CD14-positive monocyte (primary cell): ENCODE data around the gene RAI1. TPM values are rescaled to one million over a fixed set of nuclear protein-coding genes. Genes with fewer than 3 reads are reported as not detected.
A peak's percentile ranks its signal among the peaks of the same experiment; 100 is the strongest.

ENCODE experiments used
- DNase-seq, 3 donors: peaks; one replicate each; pipeline ENCODE4 v3.0.0-alpha.2; 2011 to 2022
- H2AFZ ChIP-seq: 2 replicates; pipeline ENCODE4 v1.6.0; 2012; ENCODE audit warnings: mild to moderate bottlenecking, low read depth, low read length, inconsistent platforms; ENCODE audit not compliant: insufficient read depth, poor library complexity, severe bottlenecking
- H3K27ac ChIP-seq, 2 donors: 1 replicate in 1 of 2; 2 replicates in 1 of 2; pipeline ENCODE4 v1.5.1; 2012 to 2013; ENCODE audit warnings: low read length in 2 of 2, control low read depth in 1 of 2, inconsistent platforms in 1 of 2, low read depth in 1 of 2, mild to moderate bottlenecking in 1 of 2
- H3K27me3 ChIP-seq, 2 donors: one replicate each; pipeline versions ENCODE4 v1.6.0 to v1.6.1; 2011 to 2013; ENCODE audit warnings: low read length in 2 of 2; ENCODE audit not compliant: control insufficient read depth in 2 of 2, insufficient read depth in 2 of 2
- H3K36me3 ChIP-seq, 2 donors: replicated peaks in 1 of 2; 1 replicate in 1 of 2; 2 replicates in 1 of 2; pipeline versions ENCODE4 v1.5.1 to v1.6.1; 2012 to 2013; ENCODE audit warnings: low read length in 2 of 2, control low read depth in 1 of 2, inconsistent platforms in 1 of 2, mild to moderate bottlenecking in 1 of 2; ENCODE audit not compliant: insufficient read depth in 2 of 2, control insufficient read depth in 1 of 2
- H3K4me1 ChIP-seq, 2 donors: 1 replicate in 1 of 2; 2 replicates in 1 of 2; pipeline versions ENCODE4 v1.5.1 to v1.6.1; 2012 to 2013; ENCODE audit warnings: low read length in 2 of 2, control low read depth in 1 of 2, inconsistent platforms in 1 of 2, mild to moderate bottlenecking in 1 of 2, moderate library complexity in 1 of 2; ENCODE audit not compliant: insufficient read depth in 2 of 2, control insufficient read depth in 1 of 2
- H3K4me2 ChIP-seq: replicated peaks from 2 replicates; pipeline ENCODE3; 2012; ENCODE audit warnings: low read length, moderate library complexity, mild to moderate bottlenecking; ENCODE audit not compliant: poor library complexity, severe bottlenecking; ENCODE audit errors: extremely low read depth
- H3K4me3 ChIP-seq, 3 experiments: fragments of 200-600 bp in 1 of 3; sonication (generic) in 1 of 3; replicated peaks in 1 of 3; 1 replicate in 2 of 3; 2 replicates in 1 of 3; pipeline ENCODE4 v1.5.1; 2011 to 2013; ENCODE audit warnings: low read length in 3 of 3, mild to moderate bottlenecking in 3 of 3, control low read depth in 2 of 3, low read depth in 2 of 3, inconsistent platforms in 1 of 3, moderate library complexity in 1 of 3
- H3K79me2 ChIP-seq: 2 replicates; pipeline ENCODE4 v1.6.0; 2012; ENCODE audit warnings: mild to moderate bottlenecking, control low read depth, inconsistent platforms, low read length, moderate library complexity; ENCODE audit not compliant: insufficient read depth
- H3K9ac ChIP-seq: 2 replicates; pipeline ENCODE4 v1.6.0; 2017; ENCODE audit warnings: low read length, mild to moderate bottlenecking; ENCODE audit not compliant: insufficient read depth, poor library complexity, severe bottlenecking
- H3K9me3 ChIP-seq, 2 donors: replicated peaks in 1 of 2; 1 replicate in 1 of 2; 2 replicates in 1 of 2; pipeline versions ENCODE4 v1.5.1 to v1.6.1; 2012 to 2013; ENCODE audit warnings: low read length in 2 of 2, control low read depth in 1 of 2; ENCODE audit not compliant: control insufficient read depth in 1 of 2, insufficient read depth in 1 of 2
- H4K20me1 ChIP-seq: 2 replicates; pipeline ENCODE4 v1.6.0; 2012; ENCODE audit warnings: mild to moderate bottlenecking, low read length, control low read depth, moderate library complexity; ENCODE audit not compliant: insufficient read depth
- H3K27ac Mint-ChIP-seq, 7 donors: one replicate each; pipeline ENCODE4 v1.8.0; 2020; ENCODE audit warnings: mild to moderate bottlenecking in 7 of 7, mixed read lengths in 7 of 7, moderate library complexity in 6 of 7, inconsistent platforms in 2 of 7
- H3K27me3 Mint-ChIP-seq, 3 donors: one replicate each; pipeline ENCODE4 v1.8.0; 2021 to 2022; ENCODE audit warnings: low read depth in 3 of 3, mild to moderate bottlenecking in 3 of 3, mixed read lengths in 3 of 3, moderate library complexity in 3 of 3, inconsistent platforms in 1 of 3
- H3K36me3 Mint-ChIP-seq, 2 donors: one replicate each; pipeline ENCODE4 v1.8.0; 2020; ENCODE audit warnings: mixed read lengths in 2 of 2, inconsistent platforms in 1 of 2, mild to moderate bottlenecking in 1 of 2
- H3K4me1 Mint-ChIP-seq: one replicate; pipeline ENCODE4 v1.8.0; 2020; ENCODE audit warnings: mild to moderate bottlenecking, mixed read lengths
- H3K4me3 Mint-ChIP-seq, 2 donors: one replicate each; pipeline ENCODE4 v1.8.0; 2020; ENCODE audit warnings: mild to moderate bottlenecking in 2 of 2, mixed read lengths in 2 of 2, moderate library complexity in 1 of 2
- H3K9me3 Mint-ChIP-seq, 7 donors: one replicate each; pipeline ENCODE4 v1.8.0; 2020 to 2022; ENCODE audit warnings: mixed read lengths in 7 of 7, mild to moderate bottlenecking in 6 of 7, moderate library complexity in 6 of 7, inconsistent platforms in 2 of 7
- WGBS: methylation state at CpG from one replicate; pipeline ENCODE4 v1.1.5; 2013; ENCODE audit warnings: missing lambda C conversion rate; ENCODE audit not compliant: insufficient coverage; 5-methylcytosine and 5-hydroxymethylcytosine counted together
- intact Hi-C, 2 donors: fragments of 100-400 bp; cut with micrococcal nuclease; formaldehyde crosslinking; loops; one replicate each; pipeline versions ENCODE4 v1.15.0 to v1.15.1; 2023
- polyA plus RNA-seq, 3 donors: library from polyadenylated mRNA; depleted of rRNA in 1 of 3; unstranded in 2 of 3; stranded (reverse) in 1 of 3; fragments of 300-500 nt in 2 of 3; fragments of >200 nt in 1 of 3; fragmentation: Illumina TruSeq in 2 of 3; gene quantifications; 1 replicate in 2 of 3; 2 replicates in 1 of 3; pipeline ENCODE4 v1.2.3, GENCODE V29; 2012 to 2021
- TF ChIP-seq, protein P1 (sequence below): fragments of 200-600 bp; IDR thresholded peaks from one replicate; pipeline ENCODE4 v1.8.0; 2022; ENCODE audit warnings: antibody characterized with exemption, mild to moderate bottlenecking

Gene RAI1
- polyA plus RNA-seq, 3 donors: 0.89 to 4.4 (median 1.5) TPM

- intact Hi-C loops: no loop called here
- Histone ChIP-seq H3K9ac (no peak overlapping the region), H3K79me2 (peaks cover 74% of the 10 kb centered on the region), H3K4me2 (no peak overlapping the region), H3K4me3 (no peak overlapping the region), H3K27me3 (peaks cover 3 to 21% of the 10 kb centered on the region in 2 donors), H3K4me1 (peaks cover 0 to 11% of the 10 kb centered on the region in 2 donors), H3K27ac (no peak overlapping the region), H4K20me1 (peaks cover 97% of the 10 kb centered on the region), H3K9me3 (no peaks in the 10 kb centered on the region), H3K36me3 (no peaks in the 10 kb centered on the region), H2AFZ (no peak overlapping the region)
- H3K4me3 Mint-ChIP-seq: no peak overlapping the region
- WGBS: 76% methylated on average over 13 of the region's 14 CpGs
- no peak for DNase-seq
- peaks cover 17% of the 10 kb centered on the region for H3K4me1 Mint-ChIP-seq
- H3K36me3 Mint-ChIP-seq: peaks cover 30 to 33% of the 10 kb centered on the region in 2 donors
- peaks cover 0 to 4% (median 0%) of the 10 kb centered on the region in 7 donors for H3K9me3 Mint-ChIP-seq
- H3K27me3 Mint-ChIP-seq: peaks cover 17 to 27% (median 22%) of the 10 kb centered on the region in 3 donors
- TF ChIP-seq, protein P1, sequence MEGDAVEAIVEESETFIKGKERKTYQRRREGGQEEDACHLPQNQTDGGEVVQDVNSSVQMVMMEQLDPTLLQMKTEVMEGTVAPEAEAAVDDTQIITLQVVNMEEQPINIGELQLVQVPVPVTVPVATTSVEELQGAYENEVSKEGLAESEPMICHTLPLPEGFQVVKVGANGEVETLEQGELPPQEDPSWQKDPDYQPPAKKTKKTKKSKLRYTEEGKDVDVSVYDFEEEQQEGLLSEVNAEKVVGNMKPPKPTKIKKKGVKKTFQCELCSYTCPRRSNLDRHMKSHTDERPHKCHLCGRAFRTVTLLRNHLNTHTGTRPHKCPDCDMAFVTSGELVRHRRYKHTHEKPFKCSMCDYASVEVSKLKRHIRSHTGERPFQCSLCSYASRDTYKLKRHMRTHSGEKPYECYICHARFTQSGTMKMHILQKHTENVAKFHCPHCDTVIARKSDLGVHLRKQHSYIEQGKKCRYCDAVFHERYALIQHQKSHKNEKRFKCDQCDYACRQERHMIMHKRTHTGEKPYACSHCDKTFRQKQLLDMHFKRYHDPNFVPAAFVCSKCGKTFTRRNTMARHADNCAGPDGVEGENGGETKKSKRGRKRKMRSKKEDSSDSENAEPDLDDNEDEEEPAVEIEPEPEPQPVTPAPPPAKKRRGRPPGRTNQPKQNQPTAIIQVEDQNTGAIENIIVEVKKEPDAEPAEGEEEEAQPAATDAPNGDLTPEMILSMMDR: no peak
- peak overlapping the region in 1 of 7 donors; percentile 11 for H3K27ac Mint-ChIP-seq
These were observed 22.1 kb downstream of the RAI1 start for GRCh38 chr17:17703140-17703919.

- intact Hi-C loops: no loop called here
- peaks cover 0 to 4% (median 0%) of the 10 kb centered on the region in 7 donors for H3K9me3 Mint-ChIP-seq
- no peak overlapping the region for H2AFZ ChIP-seq
- H3K36me3 Mint-ChIP-seq: peaks cover 26 to 32% of the 10 kb centered on the region in 2 donors
- H3K79me2 ChIP-seq: peaks cover 62% of the 10 kb centered on the region
- H3K27ac Mint-ChIP-seq: peak overlapping the region in 2 of 7 donors; percentile 18 to 36
- H3K9me3 ChIP-seq: no peaks in the 10 kb centered on the region
- peaks cover 9 to 15% (median 13%) of the 10 kb centered on the region in 3 donors for H3K27me3 Mint-ChIP-seq
- H3K4me3 ChIP-seq: no peak overlapping the region
- H4K20me1 ChIP-seq: peaks cover 97% of the 10 kb centered on the region
- TF ChIP-seq, protein P1: no peak
- DNase-seq: no peak
- peaks cover 14% of the 10 kb centered on the region for H3K4me1 Mint-ChIP-seq
- H3K36me3 ChIP-seq: no peaks in the 10 kb centered on the region
- peaks cover under 1 to 12% of the 10 kb centered on the region in 2 donors for H3K27me3 ChIP-seq
- H3K4me2 ChIP-seq: no peak overlapping the region
- WGBS: 100% methylated on average over 2 of the region's 2 CpGs
- no peak overlapping the region for H3K27ac ChIP-seq
- no peak overlapping the region for H3K9ac ChIP-seq
- H3K4me3 Mint-ChIP-seq: no peak overlapping the region
- H3K4me1 ChIP-seq: peaks cover 0 to 11% of the 10 kb centered on the region in 2 donors
These were observed 23.7 kb downstream of the RAI1 start for GRCh38 chr17:17704931-17705330.
